LNCaP clone FGC (cell line): ENCODE data around the gene TMEM120B.

ENCODE experiments used
- DNase-seq: peaks from one replicate; pipeline ENCODE4 v3.0.0-alpha.2; 2011; ENCODE audit warnings: low read depth
- H3K4me3 ChIP-seq: 2 replicates; pipeline ENCODE4 v1.5.1; 2011; ENCODE audit warnings: mild to moderate bottlenecking, low read depth, low read length, control low read depth
- TF ChIP-seq, protein P1 (sequence below): IDR thresholded peaks from 2 replicates; pipeline ENCODE4 v1.5.1; 2012; ENCODE audit warnings: mild to moderate bottlenecking; ENCODE audit not compliant: control insufficient read depth, insufficient read depth; ENCODE audit errors: extremely low read depth

Gene TMEM120B

DNA sequence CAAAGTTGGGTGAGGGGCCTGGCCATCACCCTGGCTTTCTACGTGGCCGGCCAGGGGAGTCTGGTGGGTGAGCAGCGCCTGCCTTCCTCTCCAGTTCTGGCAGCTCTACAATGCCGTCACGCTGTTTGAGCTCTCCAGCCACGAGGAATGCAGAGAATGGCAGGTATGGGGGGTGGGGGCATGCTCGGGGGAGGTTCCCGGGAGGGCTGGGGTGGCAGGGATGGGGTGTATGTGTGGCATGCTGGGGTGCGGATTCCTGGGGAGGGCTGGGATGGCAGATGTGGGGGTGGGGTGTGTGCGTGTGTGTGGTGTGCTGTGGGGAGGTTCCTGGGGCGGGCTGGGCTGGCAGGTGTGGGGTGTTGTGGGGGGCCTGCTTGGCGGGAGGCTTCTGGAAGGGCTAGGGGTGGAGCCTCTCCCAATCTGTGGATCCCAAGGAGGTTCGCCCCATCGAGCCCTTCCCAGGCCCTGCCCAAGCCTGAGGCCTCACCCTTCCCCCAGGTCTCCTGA, 62.5 kb downstream of the TMEM120B start:
- TF ChIP-seq, protein P1, sequence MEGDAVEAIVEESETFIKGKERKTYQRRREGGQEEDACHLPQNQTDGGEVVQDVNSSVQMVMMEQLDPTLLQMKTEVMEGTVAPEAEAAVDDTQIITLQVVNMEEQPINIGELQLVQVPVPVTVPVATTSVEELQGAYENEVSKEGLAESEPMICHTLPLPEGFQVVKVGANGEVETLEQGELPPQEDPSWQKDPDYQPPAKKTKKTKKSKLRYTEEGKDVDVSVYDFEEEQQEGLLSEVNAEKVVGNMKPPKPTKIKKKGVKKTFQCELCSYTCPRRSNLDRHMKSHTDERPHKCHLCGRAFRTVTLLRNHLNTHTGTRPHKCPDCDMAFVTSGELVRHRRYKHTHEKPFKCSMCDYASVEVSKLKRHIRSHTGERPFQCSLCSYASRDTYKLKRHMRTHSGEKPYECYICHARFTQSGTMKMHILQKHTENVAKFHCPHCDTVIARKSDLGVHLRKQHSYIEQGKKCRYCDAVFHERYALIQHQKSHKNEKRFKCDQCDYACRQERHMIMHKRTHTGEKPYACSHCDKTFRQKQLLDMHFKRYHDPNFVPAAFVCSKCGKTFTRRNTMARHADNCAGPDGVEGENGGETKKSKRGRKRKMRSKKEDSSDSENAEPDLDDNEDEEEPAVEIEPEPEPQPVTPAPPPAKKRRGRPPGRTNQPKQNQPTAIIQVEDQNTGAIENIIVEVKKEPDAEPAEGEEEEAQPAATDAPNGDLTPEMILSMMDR: no peak
- no peak overlapping the region for H3K4me3 ChIP-seq
- DNase-seq: no peak

DNA sequence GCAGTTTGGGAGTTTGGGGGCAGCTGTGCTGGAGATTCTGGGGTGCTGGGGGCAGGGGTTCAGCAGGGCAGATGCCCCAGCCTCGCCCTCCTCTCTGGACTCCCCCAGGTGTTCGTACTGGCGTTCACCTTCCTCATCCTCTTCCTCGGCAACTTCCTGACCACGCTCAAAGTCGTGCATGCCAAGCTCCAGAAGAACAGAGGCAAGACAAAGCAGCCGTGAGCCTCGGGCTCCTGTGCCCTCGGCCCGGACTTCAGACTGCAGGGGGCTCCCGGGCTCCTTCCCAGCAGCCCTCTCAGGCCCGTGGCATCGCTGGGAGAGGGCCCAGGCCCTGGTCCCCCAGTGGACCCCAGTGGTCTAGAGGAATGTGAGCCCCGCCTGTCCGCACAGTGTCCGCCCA, 62.9 kb downstream of the TMEM120B start:
- TF ChIP-seq, protein P1: no peak
- DNase-seq: no peak
- no peak overlapping the region for H3K4me3 ChIP-seq

DNA sequence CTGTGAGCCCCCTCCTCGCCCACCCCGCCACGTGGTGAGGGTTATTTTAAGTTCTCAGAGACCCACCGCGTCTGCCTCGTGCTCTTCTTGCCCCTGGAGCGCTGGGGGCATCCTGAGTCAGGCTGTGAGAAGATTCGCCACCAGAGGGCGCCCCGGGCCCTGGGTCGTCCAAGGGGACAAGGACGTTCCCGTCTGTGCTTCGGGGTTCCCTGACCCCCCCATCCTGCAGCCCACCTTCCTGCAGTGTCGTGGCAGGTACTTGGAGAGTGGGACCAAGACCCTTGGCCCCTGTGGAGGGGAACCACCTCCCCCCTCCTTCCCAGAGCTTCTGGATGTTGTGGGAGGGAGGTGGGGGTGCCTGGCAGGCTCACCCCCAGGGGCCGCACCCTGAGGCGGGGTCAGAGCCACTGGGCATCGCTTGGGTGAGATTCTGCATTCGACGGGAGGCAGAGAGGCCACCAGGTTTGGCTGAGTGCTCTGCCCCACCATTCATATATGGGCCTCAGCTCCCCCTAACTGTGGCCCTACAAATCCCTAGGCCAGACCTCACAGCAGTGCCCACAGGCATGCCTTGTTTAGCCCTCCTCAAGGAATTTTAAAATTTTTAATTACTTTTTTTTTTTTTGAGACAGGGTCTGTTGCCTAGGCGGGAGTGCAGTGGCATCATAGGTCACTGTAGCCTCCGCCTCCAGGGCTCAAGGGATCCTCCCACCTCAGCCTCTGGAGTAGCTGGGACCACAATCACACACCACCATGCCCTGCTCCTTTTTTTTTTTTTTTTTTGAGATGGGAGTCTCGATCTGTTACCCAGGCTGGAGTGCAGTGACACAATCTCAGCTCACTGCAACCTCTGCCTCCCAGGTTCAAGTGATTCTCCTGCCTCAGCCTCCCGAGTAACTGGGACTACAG, 63.9 kb downstream of the TMEM120B start:
- no peak overlapping the region for H3K4me3 ChIP-seq
- no peak for DNase-seq
- TF ChIP-seq, protein P1: peak; percentile 80

DNA sequence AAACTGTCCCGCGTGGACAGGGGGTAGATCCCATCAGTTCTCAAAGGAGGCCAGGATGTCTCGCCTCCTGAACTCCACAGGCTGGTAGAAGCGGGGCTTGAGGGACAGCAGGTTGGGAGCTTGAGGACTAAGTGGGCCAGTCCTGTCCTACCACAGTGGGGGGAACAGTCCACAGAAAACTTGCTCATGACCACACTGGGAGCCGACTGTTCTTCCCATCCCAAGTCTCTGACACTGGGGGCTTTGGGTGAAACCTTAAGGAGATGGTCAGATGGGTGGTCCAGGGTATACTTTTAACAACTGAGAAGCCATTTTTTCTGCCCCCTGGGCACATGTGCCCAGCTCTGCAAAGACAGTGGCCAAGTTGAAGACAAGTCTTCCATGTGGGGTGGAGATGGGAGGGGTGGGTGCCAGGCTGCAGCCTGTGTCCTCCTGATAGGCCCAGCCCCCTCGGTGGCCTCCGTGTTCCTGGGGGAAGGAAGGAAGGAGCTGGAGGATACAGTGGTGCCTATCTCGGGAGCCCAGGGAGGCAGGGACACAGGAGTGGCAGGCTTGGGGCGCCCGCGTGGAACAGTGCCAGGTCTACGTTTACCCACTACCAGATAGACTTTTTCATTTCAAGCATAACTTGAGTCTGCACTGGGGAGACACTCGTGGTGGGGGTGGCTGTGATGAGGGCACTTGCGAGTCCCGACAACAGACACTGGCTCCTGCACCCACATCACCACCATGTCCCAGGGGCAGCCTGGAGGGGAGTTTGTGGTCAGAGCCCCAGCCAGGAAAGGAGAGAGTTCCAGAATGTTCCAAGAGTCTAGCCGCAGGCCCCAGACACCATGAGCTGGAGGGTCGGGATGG, 66.2 kb downstream of the TMEM120B start:
- TF ChIP-seq, protein P1: no peak
- DNase-seq: no peak
- no peak overlapping the region for H3K4me3 ChIP-seq

DNA sequence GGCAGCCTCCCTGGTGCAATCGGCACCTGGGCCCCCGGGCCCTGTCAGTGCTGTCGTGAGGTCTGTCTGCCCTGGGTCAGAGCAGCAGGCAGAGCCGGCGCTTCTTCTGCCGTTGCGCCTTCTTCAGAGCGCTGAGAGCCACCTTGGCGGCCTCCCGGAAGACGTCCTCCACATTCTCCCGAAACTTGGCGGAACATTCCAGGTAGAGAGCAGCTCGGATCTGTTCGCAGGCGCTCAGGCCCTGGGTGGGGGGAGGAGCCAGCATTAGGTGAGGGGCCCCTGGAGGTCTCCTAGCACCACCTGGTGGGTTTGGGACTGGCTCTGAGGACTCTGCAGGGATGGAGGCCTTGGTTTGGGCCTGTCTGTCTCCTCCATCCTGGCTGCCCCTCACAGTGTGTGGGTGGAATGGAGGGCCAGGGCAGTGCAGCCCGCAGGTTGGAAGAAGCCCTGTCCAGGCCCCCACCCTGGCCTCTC, 66.9 kb downstream of the TMEM120B start:
- no peak for DNase-seq
- no peak overlapping the region for H3K4me3 ChIP-seq
- TF ChIP-seq, protein P1: no peak

DNA sequence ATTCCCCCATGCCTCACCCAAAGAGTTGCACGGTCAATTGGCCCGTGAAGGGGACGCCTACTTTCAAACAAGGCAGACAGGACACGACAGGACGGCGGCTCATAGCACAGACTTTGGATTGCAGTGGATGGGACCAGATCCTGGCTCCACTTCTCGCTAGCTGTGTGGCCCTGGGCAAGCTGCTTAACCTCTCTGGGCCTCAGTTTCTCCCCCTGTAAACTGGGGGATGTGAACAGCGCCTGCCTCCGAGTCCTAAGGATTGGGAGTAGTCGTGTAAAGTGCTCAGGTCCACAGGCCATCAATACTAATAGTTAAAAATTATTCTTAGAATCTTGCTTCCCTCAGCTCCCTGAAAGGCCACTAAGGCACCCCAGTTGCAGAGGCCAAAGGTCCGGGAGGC, 67.9 kb downstream of the TMEM120B start:
- TF ChIP-seq, protein P1: no peak
- no peak for DNase-seq
- no peak overlapping the region for H3K4me3 ChIP-seq
